KOPT-K1 (cell line): ENCODE data around the gene PHOX2B.

ENCODE experiments used
- H3K27ac ChIP-seq: fragments of 200-600 bp; sonication (generic); 2 replicates; pipeline ENCODE4 v1.5.1; 2016; ENCODE audit warnings: antibody characterized with exemption, mild to moderate bottlenecking, low read depth, low read length; ENCODE audit not compliant: poor library complexity, severe bottlenecking
- H3K36me3 ChIP-seq: fragments of 200-600 bp; sonication (generic); 2 replicates; pipeline ENCODE4 v1.5.1; 2017; ENCODE audit warnings: antibody characterized with exemption, mild to moderate bottlenecking, low read length, moderate library complexity; ENCODE audit not compliant: insufficient read depth
- H3K9me3 ChIP-seq: fragments of 200-600 bp; sonication (generic); 2 replicates; pipeline ENCODE4 v1.5.1; 2017; ENCODE audit warnings: antibody characterized with exemption, low read length, mild to moderate bottlenecking; ENCODE audit not compliant: insufficient read depth, poor library complexity, severe bottlenecking

The PHOX2B gene

GRCh38 chr4:41748571-41749475 is at the start of gene PHOX2B:
Gene PHOX2B, minus strand, starts transcription at chr4:41748725. Its CDS starts 115 bp downstream, at chr4:41748610.
- Histone ChIP-seq H3K36me3 (no peaks in the 10 kb centered on the region), H3K9me3 (no peaks in the 10 kb centered on the region), H3K27ac (no peak within 1 kb of the TSS)

GRCh38 chr4:41797260-41797659 is 48.7 kb upstream of the PHOX2B start:
- no peaks in the 10 kb centered on the region for H3K36me3 ChIP-seq
- no peak overlapping the region for H3K27ac ChIP-seq
- no peaks in the 10 kb centered on the region for H3K9me3 ChIP-seq

GRCh38 chr4:41796545-41797210 is 48.2 kb upstream of the PHOX2B start:
- Histone ChIP-seq H3K36me3 (no peaks in the 10 kb centered on the region), H3K9me3 (no peaks in the 10 kb centered on the region), H3K27ac (no peak overlapping the region)

DNA sequence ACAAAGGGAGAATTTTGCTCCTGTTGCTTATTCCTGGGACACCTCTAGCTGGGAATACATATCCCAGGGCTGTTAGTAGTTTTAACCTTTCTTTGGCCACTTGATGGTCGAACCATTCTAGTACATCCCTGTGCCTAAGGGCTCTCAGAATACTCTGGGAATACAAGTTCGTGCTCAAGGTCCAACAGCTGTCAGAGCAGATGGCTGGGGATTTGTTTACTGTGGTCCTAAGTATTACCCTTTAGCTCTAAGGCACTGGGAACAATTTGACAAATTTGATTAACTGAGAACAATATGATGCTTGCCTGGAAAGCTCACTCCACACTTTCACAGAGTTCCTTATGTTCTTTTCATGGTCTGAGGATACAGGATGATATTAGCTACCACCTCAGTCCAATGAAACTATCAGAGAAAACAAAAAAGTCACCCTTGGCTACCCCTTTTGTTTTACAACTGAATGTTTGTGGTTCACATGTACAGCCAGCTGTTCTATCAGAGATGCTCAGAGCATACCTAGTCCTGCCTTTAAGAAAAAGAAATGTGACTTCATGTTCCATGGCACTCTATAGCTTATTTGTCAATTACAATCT is 47.4 kb upstream of the PHOX2B start:
- H3K9me3 ChIP-seq, result no peaks in the 10 kb centered on the region
- no peak overlapping the region for H3K27ac ChIP-seq
- no peaks in the 10 kb centered on the region for H3K36me3 ChIP-seq

DNA sequence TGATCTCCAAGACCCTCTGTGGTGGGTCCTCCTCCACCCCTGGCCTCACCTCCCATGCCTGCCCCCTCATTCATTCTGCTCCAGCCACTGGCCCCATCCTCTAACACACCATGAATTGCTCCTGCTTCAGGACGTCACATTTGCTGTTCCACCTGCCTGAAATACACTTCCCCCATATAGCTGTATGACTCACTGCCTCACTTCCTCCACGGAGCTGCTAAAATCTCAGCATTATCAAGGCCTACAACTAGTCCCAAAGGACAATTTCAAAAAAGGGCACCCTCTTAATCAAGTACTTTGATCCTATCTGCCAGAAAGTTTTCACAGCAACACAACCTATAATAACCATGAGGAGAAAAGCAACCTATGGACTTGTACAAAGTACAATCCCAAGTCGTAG is 43.6 kb upstream of the PHOX2B start:
- Histone ChIP-seq H3K27ac (no peak overlapping the region), H3K36me3 (no peaks in the 10 kb centered on the region), H3K9me3 (no peaks in the 10 kb centered on the region)

- Histone ChIP-seq H3K36me3 (no peaks in the 10 kb centered on the region), H3K9me3 (no peaks in the 10 kb centered on the region), H3K27ac (no peak overlapping the region)
These were observed 43.0 kb upstream of the PHOX2B start for GRCh38 chr4:41791557-41791956.

GRCh38 chr4:41787931-41788330 is 39.4 kb upstream of the PHOX2B start:
- Histone ChIP-seq H3K9me3 (no peaks in the 10 kb centered on the region), H3K36me3 (no peaks in the 10 kb centered on the region)

GRCh38 chr4:41785665-41786064 is 37.1 kb upstream of the PHOX2B start:
- H3K36me3 ChIP-seq, result no peaks in the 10 kb centered on the region
- no peak overlapping the region for H3K27ac ChIP-seq
- H3K9me3 ChIP-seq, result no peaks in the 10 kb centered on the region

More at GRCh38 chr4:41787931-41788330, 39.4 kb upstream of the PHOX2B start:
- no peak overlapping the region for H3K27ac ChIP-seq

- H3K27ac ChIP-seq, result no peak overlapping the region
- H3K9me3 ChIP-seq, result no peaks in the 10 kb centered on the region
- no peaks in the 10 kb centered on the region for H3K36me3 ChIP-seq
These were observed 35.9 kb upstream of the PHOX2B start for GRCh38 chr4:41784191-41784979.

DNA sequence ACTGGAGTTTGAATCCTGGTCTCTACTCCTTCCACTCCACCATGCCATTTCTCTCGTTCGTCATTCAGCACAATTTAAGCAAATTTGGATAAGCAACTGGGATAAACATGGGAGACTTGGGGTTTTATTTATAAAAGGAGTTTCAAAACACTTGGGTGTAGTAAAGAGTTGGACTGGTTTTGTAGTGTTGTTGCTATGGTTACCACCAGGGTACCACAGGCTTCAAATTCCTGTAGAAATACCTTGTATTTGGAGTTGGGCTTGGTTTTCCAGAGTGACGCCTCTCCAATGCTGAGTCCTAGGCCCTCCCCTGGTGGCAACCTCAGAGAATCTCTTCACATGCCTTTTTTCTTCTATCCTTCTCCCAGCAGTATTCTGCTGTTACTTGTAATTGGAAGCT is 27.9 kb upstream of the PHOX2B start:
- no peaks in the 10 kb centered on the region for H3K36me3 ChIP-seq
- H3K9me3 ChIP-seq, result no peaks in the 10 kb centered on the region
- H3K27ac ChIP-seq, result no peak overlapping the region

DNA sequence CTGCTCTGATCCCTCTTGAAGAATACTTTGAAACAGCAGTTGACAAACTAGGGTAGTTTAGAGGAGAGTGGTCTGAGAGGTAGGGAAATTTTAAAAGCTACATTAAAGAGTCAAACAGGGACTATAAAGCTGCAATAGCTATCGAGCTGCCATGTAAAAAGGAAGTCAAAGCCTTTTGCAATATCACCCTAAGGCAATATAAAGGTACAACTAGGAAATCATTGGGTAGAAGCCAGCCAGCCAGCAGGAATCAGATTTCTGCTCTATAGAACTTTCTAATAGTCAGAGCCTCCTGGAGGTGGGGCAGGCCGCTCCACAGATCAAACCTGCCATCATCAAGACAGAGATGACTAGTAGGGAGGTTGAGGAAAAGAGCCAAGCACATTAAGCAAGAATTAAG is 15.2 kb upstream of the PHOX2B start:
- Histone ChIP-seq H3K36me3 (no peaks in the 10 kb centered on the region), H3K9me3 (no peaks in the 10 kb centered on the region), H3K27ac (no peak overlapping the region)

GRCh38 chr4:41758884-41759283 is 10.4 kb upstream of the PHOX2B start:
- Histone ChIP-seq H3K27ac (no peak overlapping the region), H3K36me3 (no peaks in the 10 kb centered on the region), H3K9me3 (no peaks in the 10 kb centered on the region)

GRCh38 chr4:41757521-41758156 is 9.1 kb upstream of the PHOX2B start:
- no peaks in the 10 kb centered on the region for H3K36me3 ChIP-seq
- no peak overlapping the region for H3K27ac ChIP-seq
- H3K9me3 ChIP-seq, result no peaks in the 10 kb centered on the region

DNA sequence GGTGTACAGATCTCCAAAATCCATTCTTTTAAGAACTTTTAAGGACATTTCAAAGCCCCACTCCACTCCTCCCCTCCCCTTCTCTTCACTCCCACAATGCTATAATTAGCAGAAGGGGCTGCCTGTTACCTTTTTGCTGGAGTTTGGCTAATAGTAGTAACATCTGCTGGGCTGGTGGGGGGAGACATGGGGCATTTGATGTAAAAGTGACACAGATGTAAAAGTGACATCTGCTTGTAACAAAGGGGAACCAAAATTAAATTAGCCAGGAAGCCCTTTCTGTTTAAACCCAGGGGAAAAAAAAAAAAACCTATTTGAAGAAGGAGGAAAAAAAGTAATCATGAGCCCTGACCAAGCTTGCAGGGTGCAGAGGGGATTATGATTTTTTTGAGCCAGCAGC is 5.4 kb upstream of the PHOX2B start:
- H3K36me3 ChIP-seq, result no peaks in the 10 kb centered on the region
- no peak overlapping the region for H3K27ac ChIP-seq
- H3K9me3 ChIP-seq, result no peaks in the 10 kb centered on the region
